K562 (cell line): ENCODE results near the gene SUGP1. TPM values are rescaled to one million over a fixed set of nuclear protein-coding genes. Genes with fewer than 3 reads are reported as not detected.

ENCODE experiments used
- ATAC-seq: fragments of 200-7000 bp; cut with Tn5 transposase; 3 replicates; pipeline ENCODE4 v1.9.1; 2020; ENCODE audit warnings: moderate library complexity
- BruUV-seq: library from RNA; stranded (reverse); fragments of 400-500 nt; replicated peaks from 2 replicates; lab custom pipeline; 2021; lab: Mats Ljungman, UMichigan
- CTCF ChIA-PET: fragments of 300-600 bp; formaldehyde crosslinking; extraction: SDS; loops from one replicate; lab custom pipeline; 2021; ENCODE audit warnings: low intra/inter-chr PET ratio; lab: Yijun Ruan, JAX
- POLR2A ChIA-PET: fragments of 300-600, 350-650 bp; sonication (Branson Sonifier 250); formaldehyde crosslinking; extraction: SDS; loops from one replicate; lab custom pipeline; 2021; ENCODE audit warnings: antibody characterized with exemption, inconsistent platforms; lab: Yijun Ruan, JAX
- DNase-seq, 4 experiments: peaks; one replicate each; pipeline versions ENCODE4 v3.0.0 to v3.0.0-alpha.2; 2011 to 2018; ENCODE audit warnings: low spot score in 3 of 4, mixed read lengths in 3 of 4; ENCODE audit errors: extremely low read depth in 1 of 4
- FAIRE-seq: peaks from 2 replicates; lab custom pipeline; 2011; peaks lifted over from hg19 to GRCh38; lab: Jason Lieb, UNC
- H2AFZ ChIP-seq: 2 replicates; pipeline ENCODE4 v1.6.0; 2011; ENCODE audit warnings: low read depth, low read length, control low read depth, inconsistent platforms
- H3K27ac ChIP-seq: fragments of 200-600 bp; 3 replicates; pipeline ENCODE4 v1.8.0; 2011; ENCODE audit warnings: low read depth, mild to moderate bottlenecking, control low read depth, inconsistent platforms, low read length, moderate library complexity, mixed read lengths; ENCODE audit errors: extremely low read depth
- H3K27me3 ChIP-seq, 2 experiments: fragments of 300-600 bp in 1 of 2; 2 replicates in 1 of 2; 3 replicates in 1 of 2; pipeline versions ENCODE4 v1.6.0 to v1.8.0; 2011; ENCODE audit warnings: inconsistent platforms in 2 of 2, low read length in 2 of 2, mild to moderate bottlenecking in 1 of 2, mixed read lengths in 1 of 2, moderate library complexity in 1 of 2; ENCODE audit not compliant: control insufficient read depth in 2 of 2, insufficient read depth in 2 of 2
- H3K36me3 ChIP-seq: fragments of 300-600 bp; 3 replicates; pipeline ENCODE4 v1.8.0; 2011; ENCODE audit warnings: mild to moderate bottlenecking, low read length, inconsistent platforms; ENCODE audit not compliant: control insufficient read depth, insufficient read depth
- H3K4me1 ChIP-seq, 2 experiments: fragments of 200-600 bp in 1 of 2; replicated peaks in 1 of 2; 2 replicates in 1 of 2; 3 replicates in 1 of 2; pipeline versions ENCODE4 v1.5.1 to v1.8.0; 2011; ENCODE audit warnings: inconsistent platforms in 2 of 2, low read length in 2 of 2, mild to moderate bottlenecking in 1 of 2, mixed read lengths in 1 of 2, moderate library complexity in 1 of 2; ENCODE audit not compliant: control insufficient read depth in 2 of 2, insufficient read depth in 2 of 2
- H3K4me2 ChIP-seq: 2 replicates; pipeline ENCODE4 v1.6.1; 2011; ENCODE audit warnings: low read length, control low read depth, inconsistent platforms, mixed read lengths; ENCODE audit not compliant: insufficient read depth
- H3K4me3 ChIP-seq: fragments of 200-600 bp; sonication (generic), shearing (Covaris generic); 2 replicates; pipeline ENCODE4 v1.5.1; 2016; ENCODE audit warnings: control low read depth, inconsistent platforms
- H3K79me2 ChIP-seq: fragments of 200-600 bp; 3 replicates; pipeline ENCODE4 v1.8.0; 2011; ENCODE audit warnings: low read length, inconsistent platforms; ENCODE audit not compliant: control insufficient read depth, insufficient read depth
- H3K9ac ChIP-seq, 2 experiments: 2 replicates each; pipeline versions ENCODE4 v1.6.0 to v1.6.1; 2011; ENCODE audit warnings: low read depth in 2 of 2, low read length in 2 of 2, control low read depth in 1 of 2, inconsistent platforms in 1 of 2, mild to moderate bottlenecking in 1 of 2, mixed read lengths in 1 of 2; ENCODE audit not compliant: insufficient read depth in 1 of 2
- H3K9me1 ChIP-seq: one replicate; pipeline ENCODE4 v1.6.0; 2011; ENCODE audit warnings: inconsistent platforms, mild to moderate bottlenecking, low read length, moderate library complexity; ENCODE audit not compliant: control insufficient read depth, insufficient read depth
- H3K9me3 ChIP-seq: replicated peaks from 2 replicates; pipeline ENCODE4 v1.5.1; 2011; ENCODE audit warnings: low read depth, low read length, inconsistent platforms; ENCODE audit not compliant: control insufficient read depth, insufficient read depth
- H4K20me1 ChIP-seq: replicated peaks from 2 replicates; pipeline ENCODE4 v1.6.1; 2011; ENCODE audit warnings: low read length, inconsistent platforms, mixed read lengths; ENCODE audit not compliant: control insufficient read depth, insufficient read depth
- BCOR ChIP-seq: fragments of 450-650 bp; IDR thresholded peaks from 2 replicates; pipeline ENCODE4 v1.6.1; 2016
- BHLHE40 ChIP-seq: IDR thresholded peaks from 2 replicates; pipeline ENCODE4 v1.6.1; 2011; ENCODE audit warnings: low read length, improper control_type of control experiment
- CCAR2 ChIP-seq: fragments of 200-400 bp; formaldehyde crosslinking; IDR thresholded peaks from 2 replicates; pipeline ENCODE4 v1.6.1; 2017; ENCODE audit warnings: mild to moderate bottlenecking, low read depth, low read length
- HDAC3 ChIP-seq: fragments of 450-650 bp; IDR thresholded peaks from 2 replicates; pipeline ENCODE4 v1.6.1; 2018; ENCODE audit warnings: borderline replicate concordance, mild to moderate bottlenecking, moderate library complexity; ENCODE audit not compliant: partially characterized antibody
- HNRNPLL ChIP-seq: fragments of 200-400 bp; formaldehyde crosslinking; IDR thresholded peaks from 2 replicates; pipeline ENCODE4 v1.6.1; 2017; ENCODE audit warnings: low read length, low read depth, mild to moderate bottlenecking; ENCODE audit not compliant: poor library complexity, severe bottlenecking
- MTA1 ChIP-seq: fragments of 450-650 bp; IDR thresholded peaks from 2 replicates; pipeline ENCODE4 v1.6.1; 2017; ENCODE audit warnings: borderline replicate concordance
- NFE2L1 ChIP-seq: fragments of 450-650 bp; IDR thresholded peaks from 2 replicates; pipeline ENCODE4 v1.6.1; 2016; ENCODE audit warnings: missing genetic modification characterization, low read depth, mild to moderate bottlenecking, missing compliant biosample characterization, moderate library complexity, borderline replicate concordance
- TCF7L2 ChIP-seq: fragments of 150-350 bp; IDR thresholded peaks from 2 replicates; pipeline ENCODE4 v1.6.1; 2016; ENCODE audit warnings: low read depth, mild to moderate bottlenecking, low read length, moderate library complexity
- ZNF436 ChIP-seq: fragments of 250-450, 450-650 bp; sonication (Bioruptor Pico); formaldehyde crosslinking; IDR thresholded peaks from 2 replicates; pipeline ENCODE4 v1.7.0; 2020; ENCODE audit warnings: mild to moderate bottlenecking
- ZNF77 ChIP-seq: fragments of 250-450 bp; sonication (Bioruptor Pico); IDR thresholded peaks from 2 replicates; pipeline ENCODE4 v1.5.0; 2020
- WGBS: fragments of 100-300 bp; shearing (Covaris generic); methylation state at CpG from one replicate; pipeline ENCODE4 v1.1.6; 2016; ENCODE audit warnings: low coverage, mixed read lengths; ENCODE audit not compliant: insufficient coverage; ENCODE audit errors: missing lambda C conversion rate; 5-methylcytosine and 5-hydroxymethylcytosine counted together
- in situ Hi-C: fragments of 300-500 bp; cut with MboI; formaldehyde crosslinking; loops from 4 replicates; pipeline ENCODE4 v1.15.0; 2018; ENCODE audit warnings: inconsistent platforms, mixed read lengths
- intact Hi-C: fragments of 100-400 bp; cut with micrococcal nuclease; formaldehyde crosslinking; loops from 2 replicates; pipeline ENCODE4 v1.14.2; 2022
- polyA plus RNA-seq, 8 experiments: library from polyadenylated mRNA; depleted of rRNA in 4 of 8; stranded (reverse) in 5 of 8; unstranded in 3 of 8; fragments of >200 nt; fragmentation: Nextera tagmentation in 2 of 8; fragmentation: Illumina TruSeq in 1 of 8; extraction: Ambion mirVana in 2 of 8; extraction: Trizol in 1 of 8; gene quantifications; 2 replicates each; pipeline versions ENCODE4 v1.2.1 to v1.2.3, GENCODE V29; 2011 to 2014; ENCODE audit warnings: inconsistent platforms in 1 of 8, missing spikeins in 1 of 8
- total RNA-seq, 7 experiments: library from RNA; depleted of rRNA in 6 of 7; stranded (reverse); fragments of >200 nt in 6 of 7; fragmentation: Illumina TruSeq in 2 of 7; extraction: Trizol in 2 of 7; gene quantifications; 2 replicates each; pipeline versions ENCODE4 v1.2.1 to v1.2.3, GENCODE V29; 2011 to 2021; ENCODE audit warnings: low replicate concordance in 1 of 7
- TF ChIP-seq, protein P1 (sequence below): fragments of 450-650 bp; formaldehyde crosslinking; IDR thresholded peaks from 2 replicates; pipeline ENCODE4 v1.4.0; 2020; ENCODE audit warnings: mild to moderate bottlenecking, moderate library complexity
- TF ChIP-seq, protein P2 (sequence below): fragments of 250-450 bp; sonication (Bioruptor Pico); IDR thresholded peaks from 2 replicates; pipeline ENCODE4 v1.5.0; 2021
- TF ChIP-seq, protein P3 (sequence below): fragments of 200-800 bp; sonication (Bioruptor generic); IDR thresholded peaks from 2 replicates; pipeline ENCODE4 v1.6.1; 2017; ENCODE audit warnings: missing genetic modification characterization, missing compliant biosample characterization
- TF ChIP-seq, protein P4 (sequence below): IDR thresholded peaks from 3 replicates; pipeline ENCODE4 v1.6.1; 2011; ENCODE audit warnings: borderline replicate concordance, mild to moderate bottlenecking, moderate library complexity; ENCODE audit not compliant: insufficient read length; ENCODE audit errors: extremely low read depth
- TF ChIP-seq, protein P5 (sequence below): IDR thresholded peaks from 2 replicates; pipeline ENCODE4 v1.6.1; 2011; ENCODE audit not compliant: insufficient read length; ENCODE audit errors: extremely low read depth

The SUGP1 gene
- total and polyA plus RNA-seq, 9 of the 15 experiments (the other 6 are each of a cell fraction or from before 2014, with no cell fraction given) = 1.0 to 53.3 (median 32.4) TPM

DNA sequence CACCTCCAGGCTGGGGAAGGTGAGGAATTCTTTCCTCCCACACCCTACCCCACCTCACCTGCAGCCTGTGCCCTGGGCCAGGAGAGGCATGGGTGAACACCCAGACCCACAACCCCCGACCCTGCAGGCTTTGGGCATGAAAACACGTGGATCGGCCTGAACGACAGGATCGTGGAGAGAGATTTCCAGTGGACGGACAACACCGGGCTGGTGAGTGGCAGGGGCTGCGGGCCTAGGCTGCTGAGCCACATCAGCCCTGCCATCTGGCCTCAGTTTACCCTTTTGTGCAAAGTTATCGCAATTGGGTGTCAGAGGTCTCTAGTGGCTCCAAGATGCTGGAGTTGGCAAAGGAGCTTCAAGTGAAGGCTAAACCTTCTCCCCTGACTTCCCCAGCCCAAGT, 79.8 kb downstream of the SUGP1 start:
- POLR2A ChIA-PET = interaction anchor here (0.9 kb wide), 1 partner anchor 12 kb away, joined by 3 read pairs; no protein-coding TSS in a partner anchor
- peaks cover 0 to 4% of the 10 kb centered on the region in 2 experiments; a peak in 2 of 5 replicates for H3K4me1 ChIP-seq
- FAIRE-seq (no peak), DNase-seq (no peak), ATAC-seq (no peak)
- 10% methylated on average over 9 of the region's 9 CpGs for WGBS
- no peaks in the 10 kb centered on the region for H3K36me3 ChIP-seq
- H3K9me3 ChIP-seq = no peaks in the 10 kb centered on the region
- no peaks in the 10 kb centered on the region for H4K20me1 ChIP-seq
- H3K4me2 ChIP-seq = no peak overlapping the region
- H2AFZ ChIP-seq = no peak overlapping the region
- no TSS peak for BruUV-seq
- peak overlapping the region in 1 of 2 experiments; percentile 68; a peak in 2 of 4 replicates for H3K9ac ChIP-seq
- intact Hi-C loops (no loop called here), in situ Hi-C loops (no loop called here)
- no peaks in the 10 kb centered on the region for H3K9me1 ChIP-seq
- peaks cover 7 to 21% of the 10 kb centered on the region in 2 experiments; a peak in 3 of 5 replicates for H3K27me3 ChIP-seq
- H3K27ac ChIP-seq = no peak overlapping the region
- H3K79me2 ChIP-seq = no peaks in the 10 kb centered on the region
- no peak overlapping the region for H3K4me3 ChIP-seq
- CTCF ChIA-PET = no interaction called here
- TF ChIP-seq, protein P1, sequence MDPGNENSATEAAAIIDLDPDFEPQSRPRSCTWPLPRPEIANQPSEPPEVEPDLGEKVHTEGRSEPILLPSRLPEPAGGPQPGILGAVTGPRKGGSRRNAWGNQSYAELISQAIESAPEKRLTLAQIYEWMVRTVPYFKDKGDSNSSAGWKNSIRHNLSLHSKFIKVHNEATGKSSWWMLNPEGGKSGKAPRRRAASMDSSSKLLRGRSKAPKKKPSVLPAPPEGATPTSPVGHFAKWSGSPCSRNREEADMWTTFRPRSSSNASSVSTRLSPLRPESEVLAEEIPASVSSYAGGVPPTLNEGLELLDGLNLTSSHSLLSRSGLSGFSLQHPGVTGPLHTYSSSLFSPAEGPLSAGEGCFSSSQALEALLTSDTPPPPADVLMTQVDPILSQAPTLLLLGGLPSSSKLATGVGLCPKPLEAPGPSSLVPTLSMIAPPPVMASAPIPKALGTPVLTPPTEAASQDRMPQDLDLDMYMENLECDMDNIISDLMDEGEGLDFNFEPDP (CRISPR knock-in tag) = no peak
- TF ChIP-seq TCF7L2 = no peak
- no peak for TF ChIP-seq BHLHE40
- TF ChIP-seq, protein P2, sequence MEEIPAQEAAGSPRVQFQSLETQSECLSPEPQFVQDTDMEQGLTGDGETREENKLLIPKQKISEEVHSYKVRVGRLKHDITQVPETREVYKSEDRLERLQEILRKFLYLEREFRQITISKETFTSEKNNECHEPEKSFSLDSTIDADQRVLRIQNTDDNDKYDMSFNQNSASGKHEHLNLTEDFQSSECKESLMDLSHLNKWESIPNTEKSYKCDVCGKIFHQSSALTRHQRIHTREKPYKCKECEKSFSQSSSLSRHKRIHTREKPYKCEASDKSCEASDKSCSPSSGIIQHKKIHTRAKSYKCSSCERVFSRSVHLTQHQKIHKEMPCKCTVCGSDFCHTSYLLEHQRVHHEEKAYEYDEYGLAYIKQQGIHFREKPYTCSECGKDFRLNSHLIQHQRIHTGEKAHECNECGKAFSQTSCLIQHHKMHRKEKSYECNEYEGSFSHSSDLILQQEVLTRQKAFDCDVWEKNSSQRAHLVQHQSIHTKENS = no peak
- TF ChIP-seq, protein P3, sequence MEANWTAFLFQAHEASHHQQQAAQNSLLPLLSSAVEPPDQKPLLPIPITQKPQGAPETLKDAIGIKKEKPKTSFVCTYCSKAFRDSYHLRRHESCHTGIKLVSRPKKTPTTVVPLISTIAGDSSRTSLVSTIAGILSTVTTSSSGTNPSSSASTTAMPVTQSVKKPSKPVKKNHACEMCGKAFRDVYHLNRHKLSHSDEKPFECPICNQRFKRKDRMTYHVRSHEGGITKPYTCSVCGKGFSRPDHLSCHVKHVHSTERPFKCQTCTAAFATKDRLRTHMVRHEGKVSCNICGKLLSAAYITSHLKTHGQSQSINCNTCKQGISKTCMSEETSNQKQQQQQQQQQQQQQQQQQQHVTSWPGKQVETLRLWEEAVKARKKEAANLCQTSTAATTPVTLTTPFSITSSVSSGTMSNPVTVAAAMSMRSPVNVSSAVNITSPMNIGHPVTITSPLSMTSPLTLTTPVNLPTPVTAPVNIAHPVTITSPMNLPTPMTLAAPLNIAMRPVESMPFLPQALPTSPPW (CRISPR knock-in tag) = no peak
- TF ChIP-seq NFE2L1 = no peak
- no peak for TF ChIP-seq MTA1
- TF ChIP-seq, protein P4, sequence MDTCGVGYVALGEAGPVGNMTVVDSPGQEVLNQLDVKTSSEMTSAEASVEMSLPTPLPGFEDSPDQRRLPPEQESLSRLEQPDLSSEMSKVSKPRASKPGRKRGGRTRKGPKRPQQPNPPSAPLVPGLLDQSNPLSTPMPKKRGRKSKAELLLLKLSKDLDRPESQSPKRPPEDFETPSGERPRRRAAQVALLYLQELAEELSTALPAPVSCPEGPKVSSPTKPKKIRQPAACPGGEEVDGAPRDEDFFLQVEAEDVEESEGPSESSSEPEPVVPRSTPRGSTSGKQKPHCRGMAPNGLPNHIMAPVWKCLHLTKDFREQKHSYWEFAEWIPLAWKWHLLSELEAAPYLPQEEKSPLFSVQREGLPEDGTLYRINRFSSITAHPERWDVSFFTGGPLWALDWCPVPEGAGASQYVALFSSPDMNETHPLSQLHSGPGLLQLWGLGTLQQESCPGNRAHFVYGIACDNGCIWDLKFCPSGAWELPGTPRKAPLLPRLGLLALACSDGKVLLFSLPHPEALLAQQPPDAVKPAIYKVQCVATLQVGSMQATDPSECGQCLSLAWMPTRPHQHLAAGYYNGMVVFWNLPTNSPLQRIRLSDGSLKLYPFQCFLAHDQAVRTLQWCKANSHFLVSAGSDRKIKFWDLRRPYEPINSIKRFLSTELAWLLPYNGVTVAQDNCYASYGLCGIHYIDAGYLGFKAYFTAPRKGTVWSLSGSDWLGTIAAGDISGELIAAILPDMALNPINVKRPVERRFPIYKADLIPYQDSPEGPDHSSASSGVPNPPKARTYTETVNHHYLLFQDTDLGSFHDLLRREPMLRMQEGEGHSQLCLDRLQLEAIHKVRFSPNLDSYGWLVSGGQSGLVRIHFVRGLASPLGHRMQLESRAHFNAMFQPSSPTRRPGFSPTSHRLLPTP = no peak
- TF ChIP-seq, protein P5, sequence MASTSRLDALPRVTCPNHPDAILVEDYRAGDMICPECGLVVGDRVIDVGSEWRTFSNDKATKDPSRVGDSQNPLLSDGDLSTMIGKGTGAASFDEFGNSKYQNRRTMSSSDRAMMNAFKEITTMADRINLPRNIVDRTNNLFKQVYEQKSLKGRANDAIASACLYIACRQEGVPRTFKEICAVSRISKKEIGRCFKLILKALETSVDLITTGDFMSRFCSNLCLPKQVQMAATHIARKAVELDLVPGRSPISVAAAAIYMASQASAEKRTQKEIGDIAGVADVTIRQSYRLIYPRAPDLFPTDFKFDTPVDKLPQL = no peak
- TF ChIP-seq BCOR = no peak
- no peak for TF ChIP-seq HNRNPLL
- no peak for TF ChIP-seq HDAC3
- no peak for TF ChIP-seq CCAR2
- TF ChIP-seq ZNF77 = no peak
- no peak for TF ChIP-seq ZNF436 (CRISPR knock-in tag)
